Measurements from ENCODE around the gene GNG7. TPM values are rescaled to one million over a fixed set of nuclear protein-coding genes. Genes with fewer than 3 reads are reported as not detected.
"Not testable (repeated sequence)": the region's sequence is repeated elsewhere in the genome, so short reads cannot be mapped to it uniquely, and the experiment has no call there.

GNG7 gene
- total RNA-seq, 1 donor from 2014 or later = 0.96 TPM

- intact Hi-C loops (cut with DNase I) = no loop called here
- no peak for TF ChIP-seq CTCF (IDR thresholded peaks at IDR 0.05)
- Histone ChIP-seq H3K27me3 (no peaks in the 10 kb centered on the region), H3K9me3 (no peaks in the 10 kb centered on the region), H3K27ac (no peak overlapping the region), H3K36me3 (no peaks in the 10 kb centered on the region), H3K4me1 (no peaks in the 10 kb centered on the region), H3K4me3 (no peak overlapping the region)
- no peak for DNase-seq (ENCODE audit: low spot score in 2 of 2)
These were observed 23.1 kb downstream of the GNG7 start for GRCh38 chr19:2679439-2679838.

GRCh38 chr19:2678948-2679347 is 23.5 kb downstream of the GNG7 start:
- H3K9me3 ChIP-seq; H3K27me3 ChIP-seq; H3K4me3 ChIP-seq; DNase-seq (ENCODE audit: low spot score in 2 of 2); H3K36me3 ChIP-seq; H3K27ac ChIP-seq; intact Hi-C loops (cut with DNase I); H3K4me1 ChIP-seq: not testable (repeated sequence)

GRCh38 chr19:2678044-2678671 is 24.3 kb downstream of the GNG7 start:
- H3K27me3 ChIP-seq = no peaks in the 10 kb centered on the region
- TF ChIP-seq CTCF (IDR thresholded peaks at IDR 0.05) = no peak
- H3K4me3 ChIP-seq = no peak overlapping the region
- no peaks in the 10 kb centered on the region for H3K4me1 ChIP-seq
- intact Hi-C loops (cut with DNase I) = no loop called here
- no peak for DNase-seq (ENCODE audit: low spot score in 2 of 2)
- H3K27ac ChIP-seq = no peak overlapping the region
- no peaks in the 10 kb centered on the region for H3K36me3 ChIP-seq
- H3K9me3 ChIP-seq = no peaks in the 10 kb centered on the region

GRCh38 chr19:2676823-2677222 is 25.7 kb downstream of the GNG7 start:
- Histone ChIP-seq H3K4me3 (no peak overlapping the region), H3K27ac (no peak overlapping the region), H3K36me3 (no peaks in the 10 kb centered on the region), H3K27me3 (no peaks in the 10 kb centered on the region), H3K4me1 (no peaks in the 10 kb centered on the region), H3K9me3 (no peaks in the 10 kb centered on the region)
- no peak for DNase-seq (ENCODE audit: low spot score in 2 of 2)
- TF ChIP-seq CTCF (IDR thresholded peaks at IDR 0.05) = no peak
- intact Hi-C loops (cut with DNase I) = no loop called here

- H3K4me1 ChIP-seq = no peaks in the 10 kb centered on the region
- no peak for DNase-seq (ENCODE audit: low spot score in 2 of 2)
- no peak for TF ChIP-seq CTCF (IDR thresholded peaks at IDR 0.05)
- no peaks in the 10 kb centered on the region for H3K27me3 ChIP-seq
- intact Hi-C loops (cut with DNase I) = no loop called here
- H3K4me3 ChIP-seq = no peak overlapping the region
- H3K9me3 ChIP-seq = no peaks in the 10 kb centered on the region
- H3K27ac ChIP-seq = no peak overlapping the region
- H3K36me3 ChIP-seq = no peaks in the 10 kb centered on the region
These were observed 26.6 kb downstream of the GNG7 start for GRCh38 chr19:2675892-2676291.

GRCh38 chr19:2670217-2670616 is 32.3 kb downstream of the GNG7 start:
- no peak overlapping the region for H3K27ac ChIP-seq
- no peak for DNase-seq (ENCODE audit: low spot score in 2 of 2)
- intact Hi-C loops (cut with DNase I) = no loop called here
- no peaks in the 10 kb centered on the region for H3K9me3 ChIP-seq
- no peaks in the 10 kb centered on the region for H3K4me1 ChIP-seq
- H3K27me3 ChIP-seq = no peaks in the 10 kb centered on the region
- TF ChIP-seq CTCF (IDR thresholded peaks at IDR 0.05) = no peak
- no peak overlapping the region for H3K4me3 ChIP-seq
- no peaks in the 10 kb centered on the region for H3K36me3 ChIP-seq
